Suprapubic skin (tissue), 4 donors: ENCODE data around the gene KSR1.

Experiments
- EP300 ChIP-seq: sonication (generic); formaldehyde crosslinking; IDR thresholded peaks from one replicate; pipeline ENCODE4 v1.6.1; 2017; ENCODE audit warnings: antibody characterized with exemption
- POLR2A ChIP-seq, 2 donors: fragments of 450-650 bp; IDR thresholded peaks; one replicate each; pipeline ENCODE4 v1.6.1; 2017; ENCODE audit warnings: antibody characterized with exemption in 2 of 2, mild to moderate bottlenecking in 2 of 2, moderate library complexity in 2 of 2
- POLR2AphosphoS5 ChIP-seq, 3 donors: sonication (generic); formaldehyde crosslinking; IDR thresholded peaks; one replicate each; pipeline ENCODE4 v1.6.1; 2017; ENCODE audit warnings: antibody characterized with exemption in 3 of 3
- TF ChIP-seq, protein P1 (sequence below), 2 donors: fragments of 200-600 bp in 1 of 2; fragments of 450-650 bp in 1 of 2; sonication (generic) in 1 of 2; IDR thresholded peaks; one replicate each; pipeline ENCODE4 v1.5.1; 2016 to 2019; ENCODE audit warnings: antibody characterized with exemption in 2 of 2, mild to moderate bottlenecking in 1 of 2, moderate library complexity in 1 of 2

DNA sequence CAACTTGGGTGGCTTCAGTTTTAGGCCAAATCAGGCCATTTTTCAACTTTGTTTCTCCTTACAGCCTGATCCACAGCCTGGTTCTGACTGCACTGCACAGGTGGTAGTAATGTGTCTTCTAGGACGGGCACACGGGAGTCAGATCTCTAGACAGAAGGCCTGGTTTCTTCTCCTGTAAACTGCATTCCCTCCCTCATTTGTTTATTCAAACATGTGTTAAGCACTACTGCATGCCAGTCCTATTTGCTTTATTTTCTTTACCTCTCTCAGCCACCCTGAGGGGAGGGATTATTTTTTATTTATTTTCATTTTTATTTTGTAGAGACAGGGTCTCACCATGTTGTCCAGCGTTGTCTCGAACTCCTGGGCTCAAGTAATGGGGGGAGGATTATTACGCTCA is 6.3 kb upstream of the KSR1 start:
- TF ChIP-seq POLR2A (IDR thresholded peaks at IDR 0.05) (no peak), POLR2AphosphoS5 (IDR thresholded peaks at IDR 0.05) (no peak), EP300 (no peak)
- TF ChIP-seq, protein P1, sequence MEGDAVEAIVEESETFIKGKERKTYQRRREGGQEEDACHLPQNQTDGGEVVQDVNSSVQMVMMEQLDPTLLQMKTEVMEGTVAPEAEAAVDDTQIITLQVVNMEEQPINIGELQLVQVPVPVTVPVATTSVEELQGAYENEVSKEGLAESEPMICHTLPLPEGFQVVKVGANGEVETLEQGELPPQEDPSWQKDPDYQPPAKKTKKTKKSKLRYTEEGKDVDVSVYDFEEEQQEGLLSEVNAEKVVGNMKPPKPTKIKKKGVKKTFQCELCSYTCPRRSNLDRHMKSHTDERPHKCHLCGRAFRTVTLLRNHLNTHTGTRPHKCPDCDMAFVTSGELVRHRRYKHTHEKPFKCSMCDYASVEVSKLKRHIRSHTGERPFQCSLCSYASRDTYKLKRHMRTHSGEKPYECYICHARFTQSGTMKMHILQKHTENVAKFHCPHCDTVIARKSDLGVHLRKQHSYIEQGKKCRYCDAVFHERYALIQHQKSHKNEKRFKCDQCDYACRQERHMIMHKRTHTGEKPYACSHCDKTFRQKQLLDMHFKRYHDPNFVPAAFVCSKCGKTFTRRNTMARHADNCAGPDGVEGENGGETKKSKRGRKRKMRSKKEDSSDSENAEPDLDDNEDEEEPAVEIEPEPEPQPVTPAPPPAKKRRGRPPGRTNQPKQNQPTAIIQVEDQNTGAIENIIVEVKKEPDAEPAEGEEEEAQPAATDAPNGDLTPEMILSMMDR (IDR thresholded peaks at IDR 0.05) = no peak
